Gastrocnemius medialis (tissue), 4 donors: Measurements from ENCODE around the gene SARM1. TPM values are rescaled to one million over a fixed set of nuclear protein-coding genes. Genes with fewer than 3 reads are reported as not detected.
A peak's percentile ranks its signal among the peaks of the same experiment; 100 is the strongest.
"Not testable (repeated sequence)": the region's sequence is repeated elsewhere in the genome, so short reads cannot be mapped to it uniquely, and the experiment has no call there.

Experiments used
- ATAC-seq, 2 donors: fragments of 150-250 bp; one replicate each; pipeline ENCODE4 v1.9.1; 2016
- DNase-seq, 2 donors: peaks; one replicate each; pipeline ENCODE4 v3.0.0-alpha.2; 2019
- H3K27ac ChIP-seq, 4 donors: fragments of 200-600 bp; sonication (generic); 1 replicate in 1 of 4; 2 replicates in 3 of 4; pipeline ENCODE4 v1.5.1; 2016 to 2018; ENCODE audit warnings: mild to moderate bottlenecking in 2 of 4, moderate library complexity in 1 of 4
- H3K27me3 ChIP-seq, 3 donors: fragments of 200-600 bp; sonication (generic) in 2 of 3; 1 replicate in 1 of 3; 2 replicates in 2 of 3; pipeline versions ENCODE4 v1.5.1 to v1.6.0; 2016 to 2019; ENCODE audit warnings: mild to moderate bottlenecking in 1 of 3, moderate library complexity in 1 of 3
- H3K36me3 ChIP-seq, 2 donors: fragments of 200-600 bp; sonication (generic) in 1 of 2; one replicate each; pipeline ENCODE4 v1.5.1; 2017 to 2018
- H3K4me1 ChIP-seq, 2 donors: fragments of 200-600 bp; sonication (generic) in 1 of 2; one replicate each; pipeline ENCODE4 v1.5.1; 2016 to 2017; ENCODE audit warnings: mild to moderate bottlenecking in 2 of 2
- H3K4me3 ChIP-seq, 4 donors: fragments of 200-600 bp; sonication (generic) in 3 of 4; 1 replicate in 1 of 4; 2 replicates in 3 of 4; pipeline ENCODE4 v1.5.1; 2016 to 2019; ENCODE audit warnings: mild to moderate bottlenecking in 2 of 4
- H3K9me3 ChIP-seq, 3 donors: fragments of 200-600 bp; sonication (generic) in 2 of 3; 1 replicate in 1 of 3; 2 replicates in 2 of 3; pipeline ENCODE4 v1.5.1; 2016 to 2019
- CTCF ChIP-seq, 5 experiments: fragments of 450-650 bp in 3 of 5; fragments of 200-600 bp in 2 of 5; sonication (generic) in 2 of 5; IDR thresholded peaks in 4 of 5; conservative IDR thresholded peaks in 1 of 5; 1 replicate in 4 of 5; 2 replicates in 1 of 5; pipeline ENCODE4 v1.5.1; 2016 to 2019; ENCODE audit warnings: antibody characterized with exemption in 5 of 5, mild to moderate bottlenecking in 3 of 5, moderate library complexity in 3 of 5
- POLR2A ChIP-seq, 2 donors: fragments of 450-650 bp; IDR thresholded peaks; one replicate each; pipeline ENCODE4 v1.6.1; 2017; ENCODE audit warnings: antibody characterized with exemption in 2 of 2, mild to moderate bottlenecking in 2 of 2, moderate library complexity in 2 of 2
- in situ Hi-C, 4 donors: fragments of 200-750 bp; cut with MboI; loops; one replicate each; pipeline versions ENCODE4 v1.15.0 to v1.8.0; 2017; ENCODE audit warnings: low sequenced_read_pairs in 4 of 4
- intact Hi-C: fragments of 100-400 bp; cut with DNase I; formaldehyde crosslinking; loops from one replicate; pipeline ENCODE4 v1.15.1; 2023; ENCODE audit warnings: low total_unique reads
- total RNA-seq, 4 donors: library from RNA; depleted of rRNA; stranded (reverse); fragments of >200 nt; gene quantifications; one replicate each; pipeline versions ENCODE4 v1.1.0 to v1.2.3, GENCODE V29; 2016

The SARM1 gene
- total RNA-seq, 4 donors from 2014 or later = 0.78 to 1.9 (median 1.7) TPM

GRCh38 chr17:28338056-28338768, 33.3 kb upstream of the SARM1 start:
- peak overlapping the region in 3 of 4 donors; percentile 6 to 14 (median 12) for H3K4me3 ChIP-seq
- H3K4me1 ChIP-seq = peaks cover 39 to 40% of the 10 kb centered on the region in 2 donors

GRCh38 chr17:28338769-28339212, 32.7 kb upstream of the SARM1 start:
- not testable (repeated sequence) for H3K27me3 ChIP-seq, H3K4me3 ChIP-seq, DNase-seq, ATAC-seq, H3K9me3 ChIP-seq
- in situ Hi-C loops = loop anchor here in 3 of 4 donors (10.0 to 25.0 kb wide), 3 partner anchors 294 to 624 kb away; partner anchors contain the start of genes PHF12 (in 3 of the 3) and NLK (in 1 of the 3)
- peak overlapping the region; percentile 23 to 91 (median 88) for H3K27ac ChIP-seq
- H3K4me1 ChIP-seq = peaks cover 34 to 43% of the 10 kb centered on the region in 2 donors
- intact Hi-C loops = loop anchor here (10.0 kb wide), 1 partner anchor 444 kb away; the partner anchor contains the start of gene LYRM9
- H3K36me3 ChIP-seq = peaks cover 0 to 37% of the 10 kb centered on the region in 2 donors

More at GRCh38 chr17:28338056-28338768, 33.3 kb upstream of the SARM1 start:
- Histone ChIP-seq H3K27ac (peak overlapping the region; percentile 23 to 91 (median 88)), H3K36me3 (peaks cover 0 to 32% of the 10 kb centered on the region in 2 donors), H3K9me3 (no peaks in the 10 kb centered on the region), H3K27me3 (no peaks in the 10 kb centered on the region)
- DNase-seq (no peak), ATAC-seq (no peak)
- intact Hi-C loops = loop anchor here (10.0 kb wide), 1 partner anchor 443 kb away; the partner anchor contains the start of gene LYRM9
- TF ChIP-seq POLR2A (IDR thresholded peaks at IDR 0.05) (no peak), CTCF (IDR thresholded peaks at IDR 0.05 in 4 of 5, conservative IDR thresholded peaks at IDR 0.05 in 1 of 5) (no peak)
- in situ Hi-C loops = loop anchor here in 3 of 4 donors (10.0 to 25.0 kb wide), 3 partner anchors 293 to 624 kb away; partner anchors contain the start of genes PHF12 (in 3 of the 3) and NLK (in 1 of the 3)

- in situ Hi-C loops (loop anchor here in 3 of 4 donors (10.0 to 25.0 kb wide), 3 partner anchors 295 to 623 kb away; partner anchors contain the start of genes PHF12 (in 3 of the 3) and NLK (in 1 of the 3)), intact Hi-C loops (loop anchor here (10.0 kb wide), 1 partner anchor 445 kb away; the partner anchor contains the start of gene LYRM9)
- H3K4me3 ChIP-seq = no peak overlapping the region
- peaks cover 0 to 43% of the 10 kb centered on the region in 2 donors for H3K36me3 ChIP-seq
- no peaks in the 10 kb centered on the region for H3K27me3 ChIP-seq
- DNase-seq (no peak), ATAC-seq (no peak)
- peaks cover 28 to 36% of the 10 kb centered on the region in 2 donors for H3K4me1 ChIP-seq
- no peaks in the 10 kb centered on the region for H3K9me3 ChIP-seq
- H3K27ac ChIP-seq = peak overlapping the region in 3 of 4 donors; percentile 86 to 91 (median 90)
- no peak for TF ChIP-seq POLR2A (IDR thresholded peaks at IDR 0.05)
- no peak for TF ChIP-seq CTCF (IDR thresholded peaks at IDR 0.05 in 4 of 5, conservative IDR thresholded peaks at IDR 0.05 in 1 of 5)
These were observed 32.1 kb upstream of the SARM1 start for GRCh38 chr17:28339431-28339830.

GRCh38 chr17:28340374-28340773, 31.1 kb upstream of the SARM1 start:
- Histone ChIP-seq H3K9me3 (no peaks in the 10 kb centered on the region), H3K27ac (no peak overlapping the region), H3K27me3 (no peaks in the 10 kb centered on the region), H3K4me3 (no peak overlapping the region), H3K4me1 (peaks cover 24 to 30% of the 10 kb centered on the region in 2 donors), H3K36me3 (peaks cover 0 to 52% of the 10 kb centered on the region in 2 donors)
- no peak for TF ChIP-seq POLR2A (IDR thresholded peaks at IDR 0.05)
- TF ChIP-seq CTCF (IDR thresholded peaks at IDR 0.05 in 4 of 5, conservative IDR thresholded peaks at IDR 0.05 in 1 of 5) = no peak
- ATAC-seq (no peak), DNase-seq (no peak)
- in situ Hi-C loops = loop anchor here in 2 of 4 donors (25.0 kb wide), 1 partner anchor 622 kb away; the partner anchor contains the start of gene PHF12 (in 2 of the 2)
- intact Hi-C loops = no loop called here

- Histone ChIP-seq H3K9me3 (no peaks in the 10 kb centered on the region), H3K36me3 (peaks cover 0 to 64% of the 10 kb centered on the region in 2 donors), H3K27ac (no peak overlapping the region), H3K4me3 (no peak overlapping the region), H3K27me3 (no peaks in the 10 kb centered on the region), H3K4me1 (peaks cover 18 to 24% of the 10 kb centered on the region in 2 donors)
- in situ Hi-C loops = loop anchor here in 2 of 4 donors (25.0 kb wide), 1 partner anchor 621 kb away; the partner anchor contains the start of gene PHF12 (in 2 of the 2)
- intact Hi-C loops = no loop called here
- DNase-seq (no peak), ATAC-seq (no peak)
- no peak for TF ChIP-seq POLR2A (IDR thresholded peaks at IDR 0.05)
- TF ChIP-seq CTCF (IDR thresholded peaks at IDR 0.05 in 4 of 5, conservative IDR thresholded peaks at IDR 0.05 in 1 of 5) = no peak
These were observed 30.0 kb upstream of the SARM1 start for GRCh38 chr17:28341516-28341915.
